Cardiac muscle cell (in vitro differentiated cells and primary cell): ENCODE measurements around the gene OXT. TPM values are rescaled to one million over a fixed set of nuclear protein-coding genes. Genes with fewer than 3 reads are reported as not detected.
"Not testable (repeated sequence)": the region's sequence is repeated elsewhere in the genome, so short reads cannot be mapped to it uniquely, and the experiment has no call there.

Experiments used
- DNase-seq, 2 donors: peaks; one replicate each; pipeline versions ENCODE4 v3.0.0 to v3.0.0-alpha.2; 2010 to 2017; ENCODE audit warnings: low read depth in 1 of 2, low spot score in 1 of 2
- H3K27ac ChIP-seq: fragments of 200-600 bp; sonication (generic); 2 replicates; pipeline ENCODE4 v1.5.1; 2016
- H3K27me3 ChIP-seq: fragments of 200-600 bp; sonication (generic); 2 replicates; pipeline ENCODE4 v1.6.0; 2016; ENCODE audit warnings: control low read depth
- H3K36me3 ChIP-seq: fragments of 200-600 bp; sonication (generic); 2 replicates; pipeline ENCODE4 v1.5.1; 2016; ENCODE audit warnings: control low read depth
- H3K4me1 ChIP-seq: fragments of 200-600 bp; sonication (generic); 2 replicates; pipeline ENCODE4 v1.8.1; 2017; ENCODE audit warnings: low read depth, mild to moderate bottlenecking, mixed run types
- H3K4me3 ChIP-seq: fragments of 200-600 bp; sonication (generic); 2 replicates; pipeline ENCODE4 v1.5.1; 2016; ENCODE audit warnings: mild to moderate bottlenecking
- H3K9me3 ChIP-seq: fragments of 200-600 bp; sonication (generic); 2 replicates; pipeline ENCODE4 v1.5.1; 2017; ENCODE audit warnings: low read depth, mild to moderate bottlenecking, control low read depth
- CTCF ChIP-seq: IDR thresholded peaks from 2 replicates; pipeline ENCODE4 v1.5.1; 2012; ENCODE audit warnings: low read depth, mild to moderate bottlenecking, low read length
- polyA plus RNA-seq: library from polyadenylated mRNA; unstranded; fragments of >200 nt; fragmentation: Nextera tagmentation; extraction: Ambion mirVana; gene quantifications from 2 replicates; pipeline ENCODE4 v1.2.1, GENCODE V29; 2016
- total RNA-seq: library from RNA; depleted of rRNA; stranded (reverse); fragments of >200 nt; gene quantifications from 2 replicates; pipeline ENCODE4 v1.2.3, GENCODE V29; 2016

Gene OXT
- total and polyA plus RNA-seq, 2 experiments from 2014 or later, result not detected

GRCh38 chr20:3059489-3059888 is 11.9 kb upstream of the OXT start:
- no peaks in the 10 kb centered on the region for H3K9me3 ChIP-seq
- no peak overlapping the region for H3K4me3 ChIP-seq
- H3K27ac ChIP-seq, result no peak overlapping the region
- H3K27me3 ChIP-seq, result no peaks in the 10 kb centered on the region
- no peak for DNase-seq
- no peaks in the 10 kb centered on the region for H3K36me3 ChIP-seq
- no peaks in the 10 kb centered on the region for H3K4me1 ChIP-seq
- no peak for TF ChIP-seq CTCF

- not testable (repeated sequence) for H3K4me1 ChIP-seq, H3K9me3 ChIP-seq, H3K4me3 ChIP-seq, DNase-seq, H3K27me3 ChIP-seq, H3K36me3 ChIP-seq, H3K27ac ChIP-seq
These were observed 7.3 kb upstream of the OXT start for GRCh38 chr20:3064119-3064518.

GRCh38 chr20:3067139-3068014 is 4.0 kb upstream of the OXT start:
- Histone ChIP-seq H3K36me3 (no peaks in the 10 kb centered on the region), H3K27me3 (peaks cover 20% of the 10 kb centered on the region), H3K4me3 (no peak overlapping the region), H3K27ac (no peak overlapping the region), H3K9me3 (no peaks in the 10 kb centered on the region), H3K4me1 (no peaks in the 10 kb centered on the region)
- TF ChIP-seq CTCF, result no peak
- no peak for DNase-seq

- Histone ChIP-seq H3K27me3 (peaks cover 27% of the 10 kb centered on the region), H3K9me3 (no peaks in the 10 kb centered on the region), H3K36me3 (no peaks in the 10 kb centered on the region), H3K27ac (no peak overlapping the region), H3K4me3 (no peak overlapping the region), H3K4me1 (no peaks in the 10 kb centered on the region)
- DNase-seq, result no peak
- TF ChIP-seq CTCF, result no peak
These were observed 3.3 kb upstream of the OXT start for GRCh38 chr20:3068075-3068474.

GRCh38 chr20:3068986-3069900 is 2.2 kb upstream of the OXT start:
- H3K4me3 ChIP-seq, result no peak overlapping the region
- no peaks in the 10 kb centered on the region for H3K36me3 ChIP-seq
- H3K9me3 ChIP-seq, result no peaks in the 10 kb centered on the region
- peaks cover 38% of the 10 kb centered on the region for H3K27me3 ChIP-seq
- no peaks in the 10 kb centered on the region for H3K4me1 ChIP-seq
- no peak for DNase-seq
- H3K27ac ChIP-seq, result no peak overlapping the region
- TF ChIP-seq CTCF, result no peak
